ENCODE measurements around the gene COL15A1.

COL15A1 gene

GRCh38 chr9:98950262-98950661, 6.6 kb downstream of the COL15A1 start:
- no peak for DNase-seq

- DNase-seq, result no peak
Measured at GRCh38 chr9:98951967-98952366, 8.3 kb downstream of the COL15A1 start.

GRCh38 chr9:98953581-98954243, 10.0 kb downstream of the COL15A1 start:
- DNase-seq, result no peak

GRCh38 chr9:98954244-98954610, 10.5 kb downstream of the COL15A1 start:
- no peak for DNase-seq

- no peak for DNase-seq
Measured at GRCh38 chr9:98955259-98955658, 11.6 kb downstream of the COL15A1 start.

GRCh38 chr9:98957826-98958225, 14.1 kb downstream of the COL15A1 start:
- no peak for DNase-seq

GRCh38 chr9:98958271-98958984, 14.7 kb downstream of the COL15A1 start:
- DNase-seq, result no peak

- DNase-seq, result no peak
Measured at GRCh38 chr9:98960409-98960808, 16.7 kb downstream of the COL15A1 start.

- DNase-seq, result no peak
Measured at GRCh38 chr9:98961513-98962180, 17.9 kb downstream of the COL15A1 start.

- DNase-seq, result no peak
Measured at GRCh38 chr9:98962181-98962560, 18.5 kb downstream of the COL15A1 start.

- DNase-seq, result no peak
Measured at GRCh38 chr9:98962861-98963260, 19.2 kb downstream of the COL15A1 start.

GRCh38 chr9:98964201-98964600, 20.5 kb downstream of the COL15A1 start:
- DNase-seq, result no peak

- DNase-seq, result no peak
Measured at GRCh38 chr9:98964911-98965336, 21.2 kb downstream of the COL15A1 start.

- DNase-seq, result no peak
Measured at GRCh38 chr9:98966676-98967075, 23.0 kb downstream of the COL15A1 start.

- DNase-seq, result no peak
Measured at GRCh38 chr9:98967257-98967656, 23.6 kb downstream of the COL15A1 start.

- no peak for DNase-seq
Measured at GRCh38 chr9:98967680-98968079, 24.0 kb downstream of the COL15A1 start.

GRCh38 chr9:98968601-98969337, 25.1 kb downstream of the COL15A1 start:
- no peak for DNase-seq

- no peak for DNase-seq
Measured at GRCh38 chr9:98970532-98971041, 26.9 kb downstream of the COL15A1 start.

GRCh38 chr9:98971168-98971914, 27.6 kb downstream of the COL15A1 start:
- DNase-seq, result no peak

GRCh38 chr9:98971915-98972223, 28.2 kb downstream of the COL15A1 start:
- DNase-seq, result no peak

- DNase-seq, result no peak
Measured at GRCh38 chr9:98972716-98973115, 29.0 kb downstream of the COL15A1 start.

GRCh38 chr9:98973171-98973570, 29.5 kb downstream of the COL15A1 start:
- no peak for DNase-seq

- no peak for DNase-seq
Measured at GRCh38 chr9:98973576-98973975, 29.9 kb downstream of the COL15A1 start.
